ENCODE results near the gene SEZ6. TPM values are rescaled to one million over a fixed set of nuclear protein-coding genes. Genes with fewer than 3 reads are reported as not detected.

The SEZ6 gene
- total RNA-seq, 4 donors from 2014 or later = not detected

- no peak for DNase-seq (ENCODE audit: low spot score in 2 of 2)
- WGBS = 81% methylated on average over 5 of the region's 5 CpGs
- Histone ChIP-seq H3K4me1 (peaks cover 14% of the 10 kb centered on the region), H3K27me3 (peaks cover 52% of the 10 kb centered on the region), H3K36me3 (no peaks in the 10 kb centered on the region), H3K9me3 (no peaks in the 10 kb centered on the region), H3K4me3 (no peak overlapping the region), H3K27ac (no peak overlapping the region)
- TF ChIP-seq EP300 (IDR thresholded peaks at IDR 0.05) (no peak), CTCF (IDR thresholded peaks at IDR 0.05) (no peak), POLR2AphosphoS5 (IDR thresholded peaks at IDR 0.05) (no peak), POLR2A (IDR thresholded peaks at IDR 0.05) (no peak)
These were observed 4.9 kb downstream of the SEZ6 start for GRCh38 chr17:29000973-29001372.

GRCh38 chr17:28999206-28999605 lies 6.6 kb downstream of the SEZ6 start:
- Histone ChIP-seq H3K9me3 (no peaks in the 10 kb centered on the region), H3K4me3 (no peak overlapping the region), H3K27me3 (peaks cover 34% of the 10 kb centered on the region), H3K4me1 (peaks cover 9% of the 10 kb centered on the region), H3K27ac (no peak overlapping the region), H3K36me3 (no peaks in the 10 kb centered on the region)
- whole genome bisulfite sequencing = no CpG with 5 or more reads among the region's 5 CpGs
- TF ChIP-seq POLR2AphosphoS5 (IDR thresholded peaks at IDR 0.05) (no peak), EP300 (IDR thresholded peaks at IDR 0.05) (no peak), POLR2A (IDR thresholded peaks at IDR 0.05) (no peak), CTCF (IDR thresholded peaks at IDR 0.05) (no peak)
- DNase-seq (ENCODE audit: low spot score in 2 of 2) = no peak

GRCh38 chr17:28997806-28998205 lies 8.0 kb downstream of the SEZ6 start:
- H3K4me1 ChIP-seq = peaks cover 9% of the 10 kb centered on the region
- DNase-seq (ENCODE audit: low spot score in 2 of 2) = no peak
- H3K4me3 ChIP-seq = no peak overlapping the region
- no peak overlapping the region for H3K27ac ChIP-seq
- TF ChIP-seq EP300 (IDR thresholded peaks at IDR 0.05) = no peak
- TF ChIP-seq CTCF (IDR thresholded peaks at IDR 0.05) = no peak
- no peak for TF ChIP-seq POLR2A (IDR thresholded peaks at IDR 0.05)
- no peak for TF ChIP-seq POLR2AphosphoS5 (IDR thresholded peaks at IDR 0.05)
- peaks cover 21% of the 10 kb centered on the region for H3K27me3 ChIP-seq
- H3K36me3 ChIP-seq = no peaks in the 10 kb centered on the region
- WGBS = 91% methylated on average over 1 of the region's 1 CpG
- H3K9me3 ChIP-seq = no peaks in the 10 kb centered on the region

GRCh38 chr17:28996554-28997096 lies 9.2 kb downstream of the SEZ6 start:
- no peak overlapping the region for H3K4me3 ChIP-seq
- no peaks in the 10 kb centered on the region for H3K36me3 ChIP-seq
- TF ChIP-seq POLR2A (IDR thresholded peaks at IDR 0.05) = no peak
- no peak for TF ChIP-seq CTCF (IDR thresholded peaks at IDR 0.05)
- no peak for TF ChIP-seq POLR2AphosphoS5 (IDR thresholded peaks at IDR 0.05)
- TF ChIP-seq EP300 (IDR thresholded peaks at IDR 0.05) = no peak
- no peak overlapping the region for H3K27ac ChIP-seq
- no peaks in the 10 kb centered on the region for H3K9me3 ChIP-seq
- peaks cover 9% of the 10 kb centered on the region for H3K4me1 ChIP-seq
- DNase-seq (ENCODE audit: low spot score in 2 of 2) = no peak
- H3K27me3 ChIP-seq = peaks cover 15% of the 10 kb centered on the region
- 43% methylated on average over 5 of the region's 5 CpGs for WGBS

GRCh38 chr17:28993645-28994426 lies 12.0 kb downstream of the SEZ6 start:
- Histone ChIP-seq H3K4me3 (no peak overlapping the region), H3K9me3 (no peaks in the 10 kb centered on the region), H3K36me3 (no peaks in the 10 kb centered on the region), H3K4me1 (peaks cover 9% of the 10 kb centered on the region), H3K27me3 (peaks cover 9% of the 10 kb centered on the region), H3K27ac (no peak overlapping the region)
- TF ChIP-seq CTCF (IDR thresholded peaks at IDR 0.05) (no peak), POLR2A (IDR thresholded peaks at IDR 0.05) (no peak), POLR2AphosphoS5 (IDR thresholded peaks at IDR 0.05) (no peak), EP300 (IDR thresholded peaks at IDR 0.05) (no peak)
- no peak for DNase-seq (ENCODE audit: low spot score in 2 of 2)
- 89% methylated on average over 13 of the region's 13 CpGs for WGBS
